NCI-H774 (cell line): ENCODE data around the gene CORO2A.

Experiments used
- DNase-seq: peaks from one replicate; lab custom pipeline; 2025; lab: John Stamatoyannopoulos, UW

The CORO2A gene

DNA sequence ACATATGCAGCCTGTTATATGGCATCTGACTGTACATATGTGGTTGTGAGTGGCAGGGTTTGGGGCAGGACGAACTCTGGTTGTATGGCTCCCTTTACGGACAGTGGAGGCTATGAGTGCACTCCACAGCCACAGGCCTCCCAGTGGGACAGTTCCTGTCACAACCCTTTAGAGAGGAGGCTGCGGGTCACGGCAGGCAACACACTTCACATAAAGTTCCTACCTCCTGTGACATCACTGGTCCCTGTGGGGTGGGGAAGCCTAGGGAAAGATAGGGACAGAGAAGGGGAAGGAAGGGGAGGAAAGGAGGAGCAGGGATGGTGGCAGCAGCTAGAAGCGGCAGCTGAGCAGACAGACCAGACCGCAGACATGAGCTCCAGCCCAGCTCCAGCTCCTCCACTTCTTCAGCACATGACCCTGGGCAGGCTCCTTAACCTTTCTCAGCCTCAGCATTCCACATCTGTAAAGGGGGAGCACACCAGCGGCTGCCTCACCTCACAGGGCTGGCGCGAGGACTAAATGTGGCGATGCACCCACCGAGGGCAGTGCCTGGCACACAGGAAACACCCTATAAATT, 27.4 kb upstream of the CORO2A start:
- no peak for DNase-seq

DNA sequence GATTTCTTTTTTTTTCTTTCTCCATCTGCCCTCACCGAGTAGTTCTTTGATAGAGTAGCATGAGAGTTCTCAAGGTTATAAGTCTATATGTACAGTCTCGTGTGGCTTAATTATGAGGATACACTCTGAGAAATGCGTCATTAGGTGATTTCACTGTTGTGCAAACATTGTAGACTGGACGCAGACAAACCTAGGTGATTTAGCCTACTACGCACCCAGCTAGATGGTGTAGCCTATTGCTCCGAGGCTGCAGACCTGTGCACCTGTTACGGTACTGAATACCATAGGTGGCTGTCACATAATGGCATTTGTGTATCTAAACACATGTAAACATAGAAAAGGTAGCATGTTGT, 26.9 kb upstream of the CORO2A start:
- DNase-seq: no peak

DNA sequence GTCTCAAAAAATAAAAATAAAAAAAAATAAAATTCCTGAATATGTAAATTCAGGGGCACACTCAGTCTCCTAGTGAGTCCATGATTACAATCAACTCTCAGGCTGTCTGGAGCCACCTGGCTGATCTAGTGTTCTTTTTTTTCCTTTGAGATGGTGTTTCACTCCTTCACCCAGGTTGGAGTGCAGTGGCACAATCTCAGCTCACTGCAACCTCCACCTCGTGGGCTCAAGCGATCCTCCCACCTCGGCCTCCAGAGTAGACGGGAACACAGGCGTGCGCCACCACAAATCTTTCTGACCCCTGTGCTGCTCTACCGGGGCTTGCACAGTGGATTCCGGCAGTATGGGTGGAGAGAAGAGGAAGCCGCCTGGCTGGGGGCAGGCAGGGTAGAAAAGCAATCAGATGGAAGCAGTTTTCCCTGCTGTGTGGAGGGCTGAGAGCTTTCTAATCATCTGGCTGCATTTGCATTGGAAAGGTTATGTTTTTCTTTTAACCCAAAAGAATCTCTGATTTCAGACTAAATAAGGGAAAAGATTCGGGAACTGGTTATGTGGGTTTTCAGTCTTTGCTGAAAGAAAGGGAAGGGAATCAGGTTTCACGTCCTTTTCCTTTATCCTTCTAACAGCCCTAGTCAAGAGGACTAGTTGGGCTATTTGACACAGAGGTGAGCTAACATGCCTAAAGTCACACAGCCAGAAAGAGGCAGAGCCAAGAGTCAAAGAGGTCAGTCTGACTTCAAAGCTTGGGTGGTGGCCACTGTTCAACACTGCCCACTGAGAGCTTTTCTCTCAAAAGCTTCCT, 26.3 kb upstream of the CORO2A start:
- no peak for DNase-seq

DNA sequence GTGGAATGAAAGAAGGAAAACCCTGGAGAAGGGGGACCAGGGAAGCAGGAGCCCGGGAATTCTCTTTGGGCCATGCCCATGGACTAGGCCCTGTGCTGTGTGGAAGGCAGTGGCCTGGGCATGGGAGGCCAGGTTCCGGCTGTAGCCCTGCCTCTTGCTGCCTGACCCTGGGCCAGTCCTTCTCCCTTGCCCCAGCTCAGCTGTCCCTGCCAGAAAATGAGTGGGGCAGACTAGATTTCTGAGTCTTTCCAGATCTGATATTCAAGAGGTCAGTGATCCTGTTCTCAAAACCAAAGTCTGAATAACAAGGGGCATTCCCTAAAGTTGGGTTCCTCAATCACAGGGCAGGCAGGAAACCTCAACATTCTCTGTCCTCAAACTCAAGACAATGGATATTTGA, 24.8 kb upstream of the CORO2A start:
- DNase-seq: no peak

DNA sequence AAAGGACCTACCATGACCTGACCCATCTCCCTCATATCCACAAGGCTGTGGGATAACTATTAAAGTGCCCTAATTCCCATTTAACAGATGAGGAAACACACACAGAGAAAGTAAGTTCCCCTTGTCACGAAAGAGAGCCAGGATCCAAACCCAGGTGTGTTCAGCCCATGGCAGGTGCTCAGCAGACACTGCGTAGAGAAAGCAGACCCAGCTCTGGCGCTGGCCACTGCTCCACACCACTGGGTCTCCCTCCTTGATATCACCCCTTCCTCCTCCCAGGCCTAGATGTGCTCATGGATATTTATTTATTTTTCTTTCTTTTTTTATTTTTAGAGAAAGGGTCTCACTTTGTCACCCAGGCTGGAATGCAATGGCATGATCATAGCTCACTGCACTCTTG, 24.0 kb upstream of the CORO2A start:
- no peak for DNase-seq

GRCh38 chr9:98215821-98216220, 23.4 kb upstream of the CORO2A start:
- no peak for DNase-seq

DNA sequence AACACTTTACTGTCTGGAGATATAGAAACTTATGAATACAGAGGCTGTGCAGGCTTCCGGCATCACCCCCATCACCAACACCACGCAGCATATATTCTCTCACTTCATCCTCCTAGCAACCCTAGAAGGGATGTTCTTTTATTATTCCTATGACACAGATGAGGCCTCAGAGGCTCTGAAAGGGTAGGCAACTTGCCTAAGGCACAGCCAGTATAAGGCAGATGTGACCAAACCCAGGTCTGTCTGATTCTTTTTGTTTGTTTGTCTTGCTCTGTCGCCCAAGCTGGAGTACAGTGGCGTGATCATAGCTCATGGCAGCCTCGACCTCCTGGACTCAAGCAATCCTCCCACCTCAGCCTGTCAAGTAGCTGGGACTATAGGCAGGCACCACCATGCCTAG, 22.8 kb upstream of the CORO2A start:
- peak; percentile 29 for DNase-seq

- DNase-seq: no peak
These were observed 22.4 kb upstream of the CORO2A start for GRCh38 chr9:98214811-98215210.

DNA sequence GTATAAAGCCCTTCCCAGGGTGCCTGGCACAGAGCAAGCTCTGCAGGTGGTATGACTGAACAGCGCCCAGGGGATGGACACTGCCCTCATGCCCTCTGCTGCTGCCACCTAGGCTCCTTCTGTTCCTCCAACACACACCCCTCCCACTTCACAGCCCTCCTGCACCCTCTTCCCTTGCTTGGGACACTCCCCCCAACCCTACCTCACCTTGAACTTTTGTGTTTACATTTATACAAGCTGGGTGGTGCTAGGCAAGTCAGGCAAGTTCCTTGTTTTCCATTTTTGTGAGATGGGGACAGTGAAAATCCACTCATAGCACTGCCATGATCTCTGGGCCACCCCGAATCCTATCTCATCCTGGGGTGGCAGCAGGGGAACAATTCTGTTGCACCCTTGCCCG, 18.8 kb upstream of the CORO2A start:
- no peak for DNase-seq

DNA sequence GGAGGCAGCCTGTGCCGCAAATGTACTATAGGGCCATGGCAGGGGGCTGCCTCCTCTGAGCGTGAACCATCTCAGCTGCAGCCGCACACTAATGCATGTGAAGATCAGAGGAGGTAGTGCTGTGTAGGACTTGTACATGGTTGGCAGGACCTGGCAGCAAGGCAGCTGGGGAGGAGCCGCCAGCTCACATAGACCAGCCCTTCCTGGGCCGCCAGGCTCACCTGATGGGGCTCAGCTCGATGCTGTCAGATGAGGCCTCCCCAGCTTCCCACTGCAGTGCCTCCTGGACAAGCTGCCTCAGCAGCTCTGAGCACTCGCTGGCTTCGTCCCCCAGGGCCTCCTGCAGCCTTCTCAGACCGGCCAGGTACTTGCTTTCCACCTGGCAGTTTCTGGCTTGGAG, 18.0 kb upstream of the CORO2A start:
- DNase-seq: no peak

DNA sequence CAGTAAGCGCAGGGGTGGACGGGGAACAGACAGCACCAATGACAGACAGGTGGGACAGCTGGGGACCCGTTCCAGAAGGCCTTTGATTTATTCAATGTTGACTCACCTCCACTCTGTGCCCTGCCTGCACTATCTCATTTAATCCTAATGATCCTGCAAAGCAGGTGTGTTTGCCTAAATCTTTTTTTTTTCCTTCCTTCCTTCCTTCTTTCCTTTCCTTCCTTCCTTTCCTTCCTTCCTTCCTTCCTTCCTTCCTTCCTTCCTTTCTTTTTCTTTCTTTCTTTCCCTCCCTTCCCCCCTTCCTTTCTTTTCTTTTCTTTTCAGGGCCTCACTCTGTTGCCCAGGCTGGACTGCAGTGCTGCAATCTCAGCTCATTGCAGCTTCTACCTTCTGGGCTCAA, 17.1 kb upstream of the CORO2A start:
- DNase-seq: no peak

DNA sequence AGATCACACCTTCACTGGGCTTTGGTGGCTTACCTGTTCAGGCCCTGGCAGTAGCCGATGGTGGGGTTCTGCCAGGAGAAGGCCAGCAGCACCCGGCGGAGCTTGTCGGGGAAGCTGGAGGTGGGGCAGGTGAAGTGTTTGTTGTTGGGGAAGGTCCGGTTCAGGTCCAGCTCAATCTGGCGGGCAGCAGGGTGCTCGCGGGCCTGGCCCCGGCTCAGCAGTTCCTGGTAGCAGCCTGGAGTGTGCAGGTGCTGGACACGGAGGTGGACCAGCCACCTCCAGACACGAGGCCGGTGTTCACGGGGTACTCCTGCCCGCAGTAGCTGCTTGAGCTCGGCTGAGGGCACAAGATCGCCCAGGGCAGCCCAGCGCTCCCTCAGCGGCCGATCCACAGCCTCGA, 16.2 kb upstream of the CORO2A start:
- no peak for DNase-seq

DNA sequence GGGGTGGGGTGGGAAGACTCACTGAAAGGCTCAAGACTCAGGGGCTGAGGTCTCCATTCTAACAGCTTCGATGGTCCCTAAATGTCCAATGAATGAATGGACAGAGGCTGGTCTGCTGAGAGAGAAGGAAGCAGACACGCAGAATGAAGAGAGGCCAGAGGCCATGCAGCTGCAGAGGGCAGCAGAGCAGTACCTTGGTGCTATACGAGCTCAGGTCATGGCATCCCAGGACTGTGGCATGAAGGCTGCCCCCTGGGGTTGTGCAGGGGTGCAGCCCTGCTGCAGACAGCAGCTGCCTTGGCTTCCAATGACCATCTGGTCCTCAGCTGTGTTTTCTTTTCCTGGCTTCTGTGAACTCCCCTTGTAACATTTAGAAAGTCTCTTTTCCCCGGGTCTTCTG, 15.2 kb upstream of the CORO2A start:
- no peak for DNase-seq

DNA sequence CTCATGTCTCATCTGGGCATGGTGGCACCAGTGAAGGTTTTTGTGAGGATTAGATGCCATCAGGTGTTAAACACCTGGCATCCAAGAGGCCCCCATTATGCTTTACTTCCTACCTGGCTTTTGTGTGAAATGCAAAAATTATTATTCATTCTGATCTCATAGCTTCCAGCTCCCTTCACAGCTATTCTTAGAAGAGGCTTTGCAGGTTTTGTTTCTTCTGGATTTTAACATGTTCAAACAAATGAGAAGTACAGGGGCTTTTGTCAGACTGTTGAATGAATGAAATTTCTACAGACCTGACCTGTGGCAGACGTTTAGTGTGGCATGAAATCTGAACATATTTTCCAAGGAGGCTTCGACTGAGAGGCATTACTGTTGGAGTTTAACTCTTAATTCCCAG, 14.3 kb upstream of the CORO2A start:
- no peak for DNase-seq

- no peak for DNase-seq
These were observed 12.3 kb upstream of the CORO2A start for GRCh38 chr9:98204692-98205091.

DNA sequence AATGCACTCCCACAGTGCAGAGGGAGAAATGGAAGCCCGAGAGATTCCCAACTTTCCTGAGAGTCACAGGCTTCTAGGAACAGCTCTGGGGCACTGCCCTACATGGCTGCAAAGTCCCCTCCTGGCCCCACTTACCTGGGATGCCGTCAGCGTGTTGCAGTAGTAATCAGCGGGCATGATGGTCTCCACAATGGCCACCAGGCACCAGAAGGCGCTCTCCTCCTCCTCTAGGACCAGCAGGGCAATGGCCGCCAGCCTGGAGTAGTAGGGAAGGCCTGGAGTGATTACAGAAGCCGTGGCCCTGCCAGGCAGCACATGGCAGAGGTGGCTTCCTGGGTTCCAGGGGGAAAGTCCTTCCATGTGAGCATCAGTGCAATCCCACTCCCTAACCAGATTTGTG, 10.7 kb upstream of the CORO2A start:
- no peak for DNase-seq

DNA sequence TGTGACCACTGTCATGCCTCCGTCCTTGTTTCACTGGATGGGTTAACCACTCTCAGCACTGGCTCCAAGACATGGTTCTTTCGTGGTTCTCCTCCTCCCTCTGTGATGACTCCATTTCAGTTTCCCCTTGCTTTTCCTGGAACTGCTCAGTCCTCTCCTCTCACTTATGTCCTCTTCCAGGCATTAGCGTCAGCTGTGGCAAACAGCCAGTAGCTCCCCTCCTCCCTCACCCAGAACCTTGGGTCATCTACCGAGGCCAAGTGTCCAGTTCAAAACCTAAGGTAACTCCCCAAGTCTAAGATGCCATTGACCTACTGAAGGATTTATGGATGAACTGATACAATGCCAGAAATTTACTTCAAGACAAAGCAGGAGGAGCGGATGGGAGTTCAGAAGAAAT, 9.8 kb upstream of the CORO2A start:
- DNase-seq: no peak

DNA sequence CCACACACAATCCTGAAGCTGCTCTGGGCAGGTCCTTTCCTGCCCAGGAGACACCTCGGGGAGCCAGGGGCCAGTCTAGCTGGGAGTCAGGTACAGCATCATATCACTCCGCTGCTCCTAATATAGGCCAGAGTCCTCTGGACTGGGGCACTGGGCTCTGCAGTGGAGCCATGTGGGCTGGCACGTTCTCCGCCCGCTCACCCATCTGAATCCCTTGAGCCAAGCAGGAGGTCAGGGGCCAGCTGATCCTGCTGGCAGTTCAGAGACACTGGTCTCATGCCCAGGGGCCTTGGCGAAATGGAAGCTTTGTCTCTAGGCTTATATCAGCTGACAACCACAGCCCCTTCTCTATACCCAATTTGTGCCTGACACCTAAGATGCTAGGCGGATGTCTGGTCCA, 9.3 kb upstream of the CORO2A start:
- no peak for DNase-seq

- DNase-seq: no peak
These were observed 8.7 kb upstream of the CORO2A start for GRCh38 chr9:98201102-98201501.

DNA sequence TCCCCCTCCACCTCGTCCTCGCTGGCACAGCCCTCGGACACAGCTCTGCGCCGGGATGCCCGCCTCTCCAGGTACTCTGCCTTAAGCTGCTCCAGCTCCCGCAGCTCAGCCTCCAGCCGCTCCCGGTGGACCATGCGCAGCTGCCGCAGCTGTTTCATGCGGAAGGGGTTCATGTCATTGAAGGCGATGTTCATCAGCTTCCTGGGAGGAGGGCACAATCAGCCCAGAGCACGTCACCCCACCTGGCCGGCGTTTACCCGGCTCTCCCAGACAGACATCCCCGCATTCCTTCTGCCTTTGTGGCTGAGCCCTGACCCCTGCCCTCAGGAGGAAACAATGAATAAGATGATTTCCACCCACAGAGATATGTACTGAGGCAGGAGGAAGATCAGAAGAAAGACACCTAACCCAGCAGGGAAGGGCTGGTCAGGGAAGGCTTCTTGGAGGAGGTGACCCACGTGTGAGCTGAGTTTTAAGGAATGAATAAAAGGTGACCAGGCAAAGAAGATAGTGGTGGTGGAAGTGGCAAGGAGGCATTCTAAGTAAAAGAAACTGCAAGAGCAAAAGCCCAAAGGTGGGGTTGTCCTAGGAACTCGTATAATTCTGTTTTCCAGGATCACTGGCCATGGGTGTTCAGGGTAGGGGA, 7.1 kb upstream of the CORO2A start:
- no peak for DNase-seq

DNA sequence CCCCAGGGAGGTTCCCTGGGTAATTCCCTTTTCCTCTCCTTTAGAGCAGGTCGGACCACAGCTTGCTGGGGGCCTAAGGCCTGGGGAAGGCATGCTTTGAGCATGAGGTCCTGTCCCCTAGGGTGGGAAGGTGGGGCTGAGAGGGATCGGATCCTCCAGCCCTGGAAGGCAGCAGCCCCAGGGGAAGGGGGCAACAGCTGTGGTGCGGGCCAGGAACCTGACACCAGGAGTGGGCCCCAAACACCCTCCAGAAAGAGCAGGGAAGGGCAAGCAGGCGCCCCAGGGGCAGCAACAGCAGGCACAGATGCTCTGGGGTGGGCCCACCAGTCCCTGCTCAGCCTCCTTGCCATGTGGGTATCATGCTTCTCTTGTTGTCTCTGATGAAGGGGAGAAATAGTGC, 3.2 kb upstream of the CORO2A start:
- DNase-seq: no peak

DNA sequence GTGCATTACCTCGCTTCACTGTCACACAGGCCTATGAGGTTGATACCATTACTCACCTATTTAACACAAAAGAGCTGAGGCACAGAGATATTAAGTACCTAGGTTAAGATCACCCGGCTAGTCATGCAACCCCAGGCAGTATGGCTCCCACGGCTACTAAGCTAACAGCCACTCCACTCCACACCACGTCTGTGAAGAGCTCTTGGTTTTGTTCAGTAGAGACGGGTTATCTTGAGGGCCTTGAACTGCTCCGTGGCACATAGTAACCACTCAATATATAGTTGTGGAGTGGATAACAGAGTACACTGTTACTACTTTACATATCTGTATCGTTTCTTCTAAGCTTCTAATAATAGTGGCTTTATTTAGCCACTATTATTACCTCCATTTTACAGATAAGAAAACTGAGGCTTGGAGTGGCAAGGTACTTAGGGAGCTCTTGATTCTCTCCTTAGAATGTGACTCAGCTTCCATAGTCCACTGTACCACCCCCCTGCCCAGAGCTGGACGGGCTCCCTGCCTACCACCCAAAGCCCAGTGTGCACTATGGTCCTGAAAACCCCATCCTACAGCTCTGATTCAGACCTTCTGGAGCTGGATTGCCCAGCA, 1.0 kb upstream of the CORO2A start:
- DNase-seq: no peak
